HEK293 (cell line): Measurements from ENCODE around the gene SNAP47.

Experiments used
- FEZF1 ChIP-seq: fragments of 450-650 bp; formaldehyde crosslinking; IDR thresholded peaks from 2 replicates; pipeline ENCODE4 v1.5.1; 2016; ENCODE audit warnings: missing biosample characterization, missing genetic modification characterization
- GFI1B ChIP-seq: fragments of 450-650 bp; formaldehyde crosslinking; IDR thresholded peaks from 2 replicates; pipeline ENCODE4 v1.5.1; 2016; ENCODE audit warnings: missing biosample characterization, missing genetic modification characterization
- HOXC10 ChIP-seq: sonication (generic); formaldehyde crosslinking; IDR thresholded peaks from 2 replicates; pipeline ENCODE4 v1.8.1; 2023; ENCODE audit warnings: mild to moderate bottlenecking, missing genetic modification reagents
- HOXD13 ChIP-seq: sonication (generic); formaldehyde crosslinking; IDR thresholded peaks from 2 replicates; pipeline ENCODE4 v1.8.0; 2022; ENCODE audit warnings: missing genetic modification reagents, borderline replicate concordance
- KLF8 ChIP-seq: fragments of 450-650 bp; formaldehyde crosslinking; IDR thresholded peaks from 2 replicates; pipeline ENCODE4 v1.5.1; 2016; ENCODE audit warnings: missing biosample characterization, missing genetic modification characterization
- PRDM2 ChIP-seq: fragments of 450-650 bp; formaldehyde crosslinking; IDR thresholded peaks from 2 replicates; pipeline ENCODE4 v1.5.1; 2016; ENCODE audit warnings: missing biosample characterization, missing genetic modification characterization, borderline replicate concordance
- REST ChIP-seq: fragments of 450-650 bp; formaldehyde crosslinking; IDR thresholded peaks from 2 replicates; pipeline ENCODE4 v1.5.1; 2016; ENCODE audit warnings: missing biosample characterization, missing genetic modification characterization
- TSHZ1 ChIP-seq: fragments of 450-650 bp; formaldehyde crosslinking; IDR thresholded peaks from 2 replicates; pipeline ENCODE4 v1.5.1; 2016; ENCODE audit warnings: missing biosample characterization, missing genetic modification characterization, borderline replicate concordance
- YY1 ChIP-seq: fragments of 450-650 bp; formaldehyde crosslinking; IDR thresholded peaks from 2 replicates; pipeline ENCODE4 v1.5.1; 2018; ENCODE audit warnings: missing biosample characterization, missing genetic modification characterization
- YY2 ChIP-seq: fragments of 450-650 bp; formaldehyde crosslinking; IDR thresholded peaks from 2 replicates; pipeline ENCODE4 v1.5.1; 2016; ENCODE audit warnings: missing biosample characterization, missing genetic modification characterization
- ZBTB48 ChIP-seq: fragments of 450-650 bp; formaldehyde crosslinking; IDR thresholded peaks from 2 replicates; pipeline ENCODE4 v1.5.1; 2016; ENCODE audit warnings: missing biosample characterization, missing genetic modification characterization
- ZBTB7A ChIP-seq: fragments of 450-650 bp; formaldehyde crosslinking; IDR thresholded peaks from 2 replicates; pipeline ENCODE4 v1.5.1; 2016; ENCODE audit warnings: low read depth, missing biosample characterization, missing genetic modification characterization
- ZFP41 ChIP-seq: fragments of 450-650 bp; formaldehyde crosslinking; IDR thresholded peaks from 2 replicates; pipeline ENCODE4 v1.5.1; 2016; ENCODE audit warnings: missing biosample characterization, missing genetic modification characterization, borderline replicate concordance
- ZNF10 ChIP-seq: fragments of 450-650 bp; formaldehyde crosslinking; IDR thresholded peaks from 2 replicates; pipeline ENCODE4 v1.5.1; 2017; ENCODE audit warnings: missing biosample characterization, missing genetic modification characterization
- ZNF132 ChIP-seq: fragments of 450-650 bp; formaldehyde crosslinking; IDR thresholded peaks from 2 replicates; pipeline ENCODE4 v1.5.1; 2017; ENCODE audit warnings: missing biosample characterization, missing genetic modification characterization, borderline replicate concordance
- ZNF23 ChIP-seq: fragments of 450-650 bp; formaldehyde crosslinking; IDR thresholded peaks from 2 replicates; pipeline ENCODE4 v1.5.1; 2016; ENCODE audit warnings: missing biosample characterization, missing genetic modification characterization, borderline replicate concordance
- ZNF274 ChIP-seq, 2 experiments: fragments of 200-500 bp in 1 of 2; fragments of 450-650 bp in 1 of 2; sonication (Bioruptor generic) in 1 of 2; formaldehyde crosslinking in 1 of 2; IDR thresholded peaks; 2 replicates each; pipeline versions ENCODE4 v1.5.1 to v1.6.1; 2014 to 2016; ENCODE audit warnings: borderline replicate concordance in 1 of 2, inconsistent platforms in 1 of 2, low read length in 1 of 2, missing biosample characterization in 1 of 2, missing genetic modification characterization in 1 of 2
- ZNF398 ChIP-seq: fragments of 450-650 bp; formaldehyde crosslinking; IDR thresholded peaks from 2 replicates; pipeline ENCODE4 v1.5.1; 2017; ENCODE audit warnings: missing biosample characterization, missing genetic modification characterization
- ZNF433 ChIP-seq: fragments of 450-650 bp; formaldehyde crosslinking; IDR thresholded peaks from 2 replicates; pipeline ENCODE4 v1.5.1; 2016; ENCODE audit warnings: missing biosample characterization, missing genetic modification characterization, low read depth
- ZNF580 ChIP-seq: fragments of 450-650 bp; formaldehyde crosslinking; IDR thresholded peaks from 2 replicates; pipeline ENCODE4 v1.5.1; 2016; ENCODE audit warnings: missing biosample characterization, missing genetic modification characterization
- ZNF629 ChIP-seq: fragments of 450-650 bp; formaldehyde crosslinking; IDR thresholded peaks from 2 replicates; pipeline ENCODE4 v1.5.1; 2017; ENCODE audit warnings: missing biosample characterization, missing genetic modification characterization
- ZSCAN18 ChIP-seq: fragments of 450-650 bp; formaldehyde crosslinking; IDR thresholded peaks from 2 replicates; pipeline ENCODE4 v1.5.1; 2016; ENCODE audit warnings: missing biosample characterization, missing genetic modification characterization

Gene SNAP47

GRCh38 chr1:227734856-227735538 lies at the start of gene SNAP47, which contains the start of gene JMJD4 (continued):
- TF ChIP-seq PRDM2 (tag by site-specific recombination) (peak; percentile 30; the same call in 1 of the 2 replicates), HOXD13 (CRISPR knock-in tag) (no peak), REST (tag by site-specific recombination) (peak; percentile 76; the same call in 1 of the 2 replicates), KLF8 (peak; percentile 96), YY2 (tag by site-specific recombination) (peak; percentile 65), ZNF132 (tag by site-specific recombination) (no peak), TSHZ1 (peak; percentile 86), ZNF629 (tag by site-specific recombination) (peak; percentile 83), ZBTB7A (peak; percentile 94), ZFP41 (tag by site-specific recombination) (no peak), ZNF23 (tag by site-specific recombination) (no peak), ZSCAN18 (tag by site-specific recombination) (peak; percentile 95), ZNF580 (peak; percentile 95), ZNF274 (IDR thresholded peaks at IDR 0.05; ENCODE audit: low read length) (no peak), ZNF274 (tag by site-specific recombination; IDR thresholded peaks at IDR 0.05; ENCODE audit: borderline replicate concordance) (no peak; the same call in 1 of the 2 replicates), FEZF1 (tag by site-specific recombination) (peak; percentile 50), ZNF433 (no peak), ZBTB48 (tag by site-specific recombination) (peak; percentile 79), ZNF398 (no peak), ZNF10 (tag by site-specific recombination) (peak; percentile 91; the same call in 1 of the 2 replicates), YY1 (tag by site-specific recombination) (peak; percentile 87), HOXC10 (CRISPR knock-in tag) (no peak), GFI1B (tag by site-specific recombination) (no peak)
